Fibroblast of mammary gland (primary cell): ENCODE data around the gene S100A14.
A peak's percentile ranks its signal among the peaks of the same experiment; 100 is the strongest.
"Not testable (repeated sequence)": the region's sequence is repeated elsewhere in the genome, so short reads cannot be mapped to it uniquely, and the experiment has no call there.

Experiments
- DNase-seq: peaks from one replicate; pipeline ENCODE4 v3.0.0-alpha.2; 2010; ENCODE audit warnings: low read depth
- H3K4me3 ChIP-seq: 2 replicates; pipeline ENCODE4 v1.5.1; 2011; ENCODE audit warnings: low read depth, mild to moderate bottlenecking, low read length, moderate library complexity; ENCODE audit not compliant: control insufficient read depth
- CTCF ChIP-seq: conservative IDR thresholded peaks from 2 replicates; pipeline ENCODE4 v1.5.1; 2011; ENCODE audit warnings: low read depth, low read length, inconsistent platforms; ENCODE audit not compliant: control insufficient read depth, insufficient read depth

Gene S100A14

GRCh38 chr1:153585006-153585405 is 31.1 kb downstream of the S100A14 start:
- TF ChIP-seq CTCF: no peak

GRCh38 chr1:153583976-153584375 is 32.1 kb downstream of the S100A14 start:
- TF ChIP-seq CTCF: no peak
- H3K4me3 ChIP-seq: no peak overlapping the region
- DNase-seq: peak; percentile 32

More at GRCh38 chr1:153585006-153585405, 31.1 kb downstream of the S100A14 start:
- H3K4me3 ChIP-seq: no peak overlapping the region
- DNase-seq: no peak

- not testable (repeated sequence) for DNase-seq, H3K4me3 ChIP-seq
These were observed 32.6 kb downstream of the S100A14 start for GRCh38 chr1:153583514-153583913.

GRCh38 chr1:153582836-153583235 is 33.3 kb downstream of the S100A14 start:
- H3K4me3 ChIP-seq, DNase-seq: not testable (repeated sequence)

DNA sequence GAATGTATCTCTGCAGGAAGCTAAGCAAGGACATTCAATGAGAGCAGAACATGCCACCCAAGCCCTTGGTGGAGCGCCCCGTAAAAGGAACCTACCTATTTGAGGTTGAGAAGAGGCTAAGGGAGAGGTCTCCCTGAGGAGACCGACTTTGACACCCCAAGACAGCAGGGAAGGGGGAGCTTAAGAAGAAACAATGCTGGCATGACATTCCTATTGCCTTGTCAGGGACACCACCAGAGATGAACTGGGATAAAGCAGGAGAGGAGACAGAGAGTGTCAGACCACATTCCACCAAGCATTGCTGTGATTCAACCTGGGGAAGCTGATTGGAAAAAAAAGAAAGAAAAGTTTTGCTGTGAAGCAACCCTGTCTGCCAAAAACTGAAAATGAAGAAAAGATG is 37.2 kb downstream of the S100A14 start:
- DNase-seq: no peak
- no peak for TF ChIP-seq CTCF
- H3K4me3 ChIP-seq: no peak overlapping the region

GRCh38 chr1:153578490-153578889 is 37.6 kb downstream of the S100A14 start:
- no peak for TF ChIP-seq CTCF
- DNase-seq: no peak
- H3K4me3 ChIP-seq: no peak overlapping the region

DNA sequence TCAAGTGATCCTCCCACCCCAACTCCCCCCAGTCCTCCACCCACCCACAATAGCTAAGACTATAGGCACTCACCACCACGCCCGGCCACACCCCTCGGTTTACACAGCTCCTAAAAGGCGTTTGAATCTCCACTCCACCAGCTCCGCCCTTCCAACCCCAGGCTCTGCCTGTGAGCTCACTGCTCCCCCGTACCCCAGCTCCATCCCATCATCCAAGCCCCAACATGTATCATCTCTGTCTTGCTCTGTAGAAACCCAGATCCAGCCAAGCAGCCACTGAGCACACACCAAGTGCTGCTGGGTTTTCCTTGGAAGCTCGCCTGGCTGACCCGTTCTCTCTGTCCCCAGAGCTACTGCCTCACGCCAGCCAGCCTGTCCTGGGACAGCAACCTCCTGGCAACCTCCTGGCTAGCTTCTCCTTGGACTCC is 38.5 kb downstream of the S100A14 start:
- no peak overlapping the region for H3K4me3 ChIP-seq
- no peak for TF ChIP-seq CTCF
- no peak for DNase-seq

GRCh38 chr1:153577138-153577537 is 39.0 kb downstream of the S100A14 start:
- no peak for DNase-seq
- no peak for TF ChIP-seq CTCF
- H3K4me3 ChIP-seq: no peak overlapping the region

DNA sequence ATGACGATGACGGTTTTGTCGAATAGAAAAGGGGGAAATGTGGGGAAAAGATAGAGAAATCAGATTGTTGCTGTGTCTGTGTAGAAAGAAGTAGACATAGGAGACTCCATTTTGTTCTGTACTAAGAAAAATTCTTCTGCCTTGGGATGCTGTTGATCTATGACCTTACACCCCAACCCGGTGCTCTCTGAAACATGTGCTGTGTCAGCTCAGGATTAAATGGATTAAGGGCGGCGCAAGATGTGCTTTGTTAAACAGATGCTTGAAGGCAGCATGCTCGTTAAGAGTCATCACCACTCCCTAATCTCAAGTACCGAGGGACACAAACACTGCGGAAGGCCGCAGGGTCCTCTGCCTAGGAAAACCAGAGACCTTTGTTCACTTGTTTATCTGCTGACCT is 40.6 kb downstream of the S100A14 start:
- not testable (repeated sequence) for DNase-seq, H3K4me3 ChIP-seq

- DNase-seq, H3K4me3 ChIP-seq: not testable (repeated sequence)
These were observed 41.0 kb downstream of the S100A14 start for GRCh38 chr1:153575081-153575491.
